K562 (cell line): ENCODE data around the gene CMA1.
"Not testable (repeated sequence)": the region's sequence is repeated elsewhere in the genome, so short reads cannot be mapped to it uniquely, and the experiment has no call there.

Experiments used
- ATF1 ChIP-seq, 2 experiments: fragments of 450-650 bp in 1 of 2; IDR thresholded peaks; 2 replicates each; pipeline ENCODE4 v1.6.1; 2016; ENCODE audit warnings: missing compliant biosample characterization in 1 of 2, missing genetic modification characterization in 1 of 2
- ATF4 ChIP-seq: fragments of 450-650 bp; formaldehyde crosslinking; IDR thresholded peaks from 2 replicates; pipeline ENCODE4 v1.4.0; 2022; ENCODE audit warnings: mild to moderate bottlenecking, moderate library complexity
- CBFB ChIP-seq: sonication (generic); formaldehyde crosslinking; IDR thresholded peaks from 2 replicates; pipeline ENCODE4 v1.4.0; 2020; ENCODE audit warnings: mild to moderate bottlenecking, missing genetic modification reagents
- CHD2 ChIP-seq: IDR thresholded peaks from 2 replicates; pipeline ENCODE4 v1.6.1; 2011; ENCODE audit warnings: low read depth, low read length
- CTCF ChIP-seq, 3 experiments: IDR thresholded peaks in 2 of 3; conservative IDR thresholded peaks in 1 of 3; 2 replicates each; pipeline ENCODE4 v1.5.1; 2011 to 2012; ENCODE audit warnings: low read length in 3 of 3, mild to moderate bottlenecking in 3 of 3, control low read depth in 2 of 3, improper control_type of control experiment in 1 of 3, inconsistent platforms in 1 of 3, low read depth in 1 of 3, mixed read lengths in 1 of 3, moderate library complexity in 1 of 3; ENCODE audit not compliant: insufficient read depth in 2 of 3
- FOXJ3 ChIP-seq: sonication (generic); formaldehyde crosslinking; IDR thresholded peaks from 2 replicates; pipeline ENCODE4 v1.4.0; 2020; ENCODE audit warnings: mild to moderate bottlenecking, missing genetic modification reagents
- FOXK1 ChIP-seq: sonication (generic); formaldehyde crosslinking; IDR thresholded peaks from 2 replicates; pipeline ENCODE4 v1.8.0; 2022; ENCODE audit warnings: missing genetic modification reagents, mild to moderate bottlenecking, borderline replicate concordance
- POLR2AphosphoS5 ChIP-seq: IDR thresholded peaks from 2 replicates; pipeline ENCODE4 v1.6.1; 2011; ENCODE audit warnings: mild to moderate bottlenecking, low read depth, low read length, moderate library complexity; ENCODE audit not compliant: control insufficient read depth, insufficient read depth
- SP2 ChIP-seq: IDR thresholded peaks from 2 replicates; pipeline ENCODE4 v1.6.1; 2011; ENCODE audit warnings: mild to moderate bottlenecking, low read depth, low read length, moderate library complexity; ENCODE audit not compliant: poor library complexity, severe bottlenecking; ENCODE audit errors: extremely low read depth

- not testable (repeated sequence) for TF ChIP-seq FOXJ3 (CRISPR knock-in tag); ATF4; CTCF (IDR thresholded peaks at IDR 0.05 in 2 of 3, conservative IDR thresholded peaks at IDR 0.05 in 1 of 3; ENCODE audit: insufficient read depth in 2 of 3, low read depth in 1 of 3, low read length in 3 of 3); FOXK1 (CRISPR knock-in tag); CBFB (CRISPR knock-in tag); CHD2; ATF1 (CRISPR knock-in tag; IDR thresholded peaks at IDR 0.05); ATF1 (tag; IDR thresholded peaks at IDR 0.05); POLR2AphosphoS5; SP2
These were observed 25.3 kb downstream of the CMA1 start for GRCh38 chr14:24482699-24483303.
